Panc1 (cell line): ENCODE measurements around the gene RASL11B.

ENCODE experiments used
- TCF7L2 ChIP-seq: IDR thresholded peaks from 2 replicates; pipeline ENCODE4 v1.6.1; 2011; ENCODE audit warnings: mild to moderate bottlenecking, low read depth, low read length, inconsistent platforms
- TF ChIP-seq, protein P1 (sequence below): fragments of 450-650 bp; IDR thresholded peaks from 2 replicates; pipeline ENCODE4 v1.5.1; 2017; ENCODE audit warnings: mild to moderate bottlenecking
- TF ChIP-seq, protein P2 (sequence below), 2 experiments: IDR thresholded peaks; 2 replicates each; pipeline ENCODE4 v1.6.1; 2011 to 2012; ENCODE audit warnings: low read depth in 2 of 2, control low read depth in 1 of 2, low read length in 1 of 2, mild to moderate bottlenecking in 1 of 2, moderate library complexity in 1 of 2; ENCODE audit not compliant: insufficient read depth in 1 of 2

DNA sequence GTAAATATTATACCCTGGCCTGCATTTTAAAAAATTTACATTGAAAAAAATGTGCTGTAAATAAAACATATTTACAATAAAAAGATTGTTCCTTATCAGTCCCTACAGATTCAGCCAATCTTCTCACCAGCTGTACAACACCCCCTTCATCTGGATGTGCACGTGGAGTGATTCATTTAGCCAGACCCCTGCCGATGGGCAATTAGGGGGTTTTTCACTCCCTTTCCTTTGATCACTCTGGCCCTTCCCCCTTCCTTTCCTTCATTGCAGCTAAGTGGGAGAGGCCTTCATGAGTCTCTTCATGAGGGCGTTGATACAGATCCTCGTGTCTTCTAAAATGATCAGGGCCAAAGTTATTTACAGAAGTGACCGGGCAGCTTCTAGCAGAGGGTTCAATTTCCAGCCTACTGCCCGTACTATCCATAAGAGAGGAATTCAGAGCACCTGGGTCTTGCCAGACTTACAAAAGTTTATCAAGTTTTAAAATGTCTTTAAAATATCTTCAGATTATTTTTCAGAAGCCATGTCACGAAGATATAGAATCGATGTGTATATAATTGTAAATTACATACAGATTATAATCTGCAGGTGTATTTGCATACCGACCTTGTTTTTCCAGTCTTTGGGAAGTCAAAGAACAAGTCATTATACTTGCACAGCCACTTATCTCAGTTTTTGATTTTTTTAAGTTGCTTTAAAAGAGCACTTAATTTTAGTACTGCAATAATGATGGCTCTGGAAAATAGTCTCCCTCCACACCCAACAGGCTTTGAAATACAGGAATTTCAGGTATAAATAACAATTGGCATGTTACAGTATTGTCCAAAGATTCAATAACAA is 21.4 kb upstream of the RASL11B start:
- TF ChIP-seq, protein P1, sequence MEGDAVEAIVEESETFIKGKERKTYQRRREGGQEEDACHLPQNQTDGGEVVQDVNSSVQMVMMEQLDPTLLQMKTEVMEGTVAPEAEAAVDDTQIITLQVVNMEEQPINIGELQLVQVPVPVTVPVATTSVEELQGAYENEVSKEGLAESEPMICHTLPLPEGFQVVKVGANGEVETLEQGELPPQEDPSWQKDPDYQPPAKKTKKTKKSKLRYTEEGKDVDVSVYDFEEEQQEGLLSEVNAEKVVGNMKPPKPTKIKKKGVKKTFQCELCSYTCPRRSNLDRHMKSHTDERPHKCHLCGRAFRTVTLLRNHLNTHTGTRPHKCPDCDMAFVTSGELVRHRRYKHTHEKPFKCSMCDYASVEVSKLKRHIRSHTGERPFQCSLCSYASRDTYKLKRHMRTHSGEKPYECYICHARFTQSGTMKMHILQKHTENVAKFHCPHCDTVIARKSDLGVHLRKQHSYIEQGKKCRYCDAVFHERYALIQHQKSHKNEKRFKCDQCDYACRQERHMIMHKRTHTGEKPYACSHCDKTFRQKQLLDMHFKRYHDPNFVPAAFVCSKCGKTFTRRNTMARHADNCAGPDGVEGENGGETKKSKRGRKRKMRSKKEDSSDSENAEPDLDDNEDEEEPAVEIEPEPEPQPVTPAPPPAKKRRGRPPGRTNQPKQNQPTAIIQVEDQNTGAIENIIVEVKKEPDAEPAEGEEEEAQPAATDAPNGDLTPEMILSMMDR: no peak
- TF ChIP-seq TCF7L2: no peak
- TF ChIP-seq, protein P2, sequence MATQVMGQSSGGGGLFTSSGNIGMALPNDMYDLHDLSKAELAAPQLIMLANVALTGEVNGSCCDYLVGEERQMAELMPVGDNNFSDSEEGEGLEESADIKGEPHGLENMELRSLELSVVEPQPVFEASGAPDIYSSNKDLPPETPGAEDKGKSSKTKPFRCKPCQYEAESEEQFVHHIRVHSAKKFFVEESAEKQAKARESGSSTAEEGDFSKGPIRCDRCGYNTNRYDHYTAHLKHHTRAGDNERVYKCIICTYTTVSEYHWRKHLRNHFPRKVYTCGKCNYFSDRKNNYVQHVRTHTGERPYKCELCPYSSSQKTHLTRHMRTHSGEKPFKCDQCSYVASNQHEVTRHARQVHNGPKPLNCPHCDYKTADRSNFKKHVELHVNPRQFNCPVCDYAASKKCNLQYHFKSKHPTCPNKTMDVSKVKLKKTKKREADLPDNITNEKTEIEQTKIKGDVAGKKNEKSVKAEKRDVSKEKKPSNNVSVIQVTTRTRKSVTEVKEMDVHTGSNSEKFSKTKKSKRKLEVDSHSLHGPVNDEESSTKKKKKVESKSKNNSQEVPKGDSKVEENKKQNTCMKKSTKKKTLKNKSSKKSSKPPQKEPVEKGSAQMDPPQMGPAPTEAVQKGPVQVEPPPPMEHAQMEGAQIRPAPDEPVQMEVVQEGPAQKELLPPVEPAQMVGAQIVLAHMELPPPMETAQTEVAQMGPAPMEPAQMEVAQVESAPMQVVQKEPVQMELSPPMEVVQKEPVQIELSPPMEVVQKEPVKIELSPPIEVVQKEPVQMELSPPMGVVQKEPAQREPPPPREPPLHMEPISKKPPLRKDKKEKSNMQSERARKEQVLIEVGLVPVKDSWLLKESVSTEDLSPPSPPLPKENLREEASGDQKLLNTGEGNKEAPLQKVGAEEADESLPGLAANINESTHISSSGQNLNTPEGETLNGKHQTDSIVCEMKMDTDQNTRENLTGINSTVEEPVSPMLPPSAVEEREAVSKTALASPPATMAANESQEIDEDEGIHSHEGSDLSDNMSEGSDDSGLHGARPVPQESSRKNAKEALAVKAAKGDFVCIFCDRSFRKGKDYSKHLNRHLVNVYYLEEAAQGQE (IDR thresholded peaks at IDR 0.05; ENCODE audit: insufficient read depth in 1 of 2, low read depth in 2 of 2, low read length in 1 of 2): no peak
